Panc1 (cell line): Measurements from ENCODE around the gene ZIC4. TPM values are rescaled to one million over a fixed set of nuclear protein-coding genes. Genes with fewer than 3 reads are reported as not detected.

Source experiments
- ATAC-seq: fragments of 200-7000 bp; cut with Tn5 transposase; 2 replicates; pipeline ENCODE4 v1.9.1; 2020; ENCODE audit warnings: mild to moderate bottlenecking, moderate library complexity
- BruUV-seq: library from RNA; stranded (reverse); fragments of 400-500 nt; replicated peaks from 2 replicates; lab custom pipeline; 2021; lab: Mats Ljungman, UMichigan
- CTCF ChIA-PET: fragments of 300-600 bp; sonication (Branson Sonifier 250); formaldehyde crosslinking; loops from one replicate; lab custom pipeline; 2022; ENCODE audit warnings: antibody characterized with exemption; lab: Charles Lee
- POLR2A ChIA-PET: fragments of 300-600 bp; sonication (Branson Sonifier 250); formaldehyde crosslinking; loops from one replicate; lab custom pipeline; 2022; ENCODE audit warnings: antibody characterized with exemption; lab: Charles Lee
- DNase-seq: peaks from one replicate; pipeline ENCODE4 v3.0.0-alpha.2; 2010; ENCODE audit warnings: low read depth, low spot score
- H3K27ac ChIP-seq: 2 replicates; pipeline ENCODE4 v1.5.1; 2011; ENCODE audit warnings: mild to moderate bottlenecking, low read length, inconsistent platforms
- H3K27me3 ChIP-seq: fragments of 200-500 bp; sonication (Bioruptor generic); 2 replicates; pipeline ENCODE4 v1.6.0; 2014; ENCODE audit warnings: low read length, inconsistent platforms; ENCODE audit not compliant: control insufficient read depth, insufficient read depth
- H3K36me3 ChIP-seq: fragments of 200-500 bp; sonication (Bioruptor generic); 2 replicates; pipeline ENCODE4 v1.5.1; 2014; ENCODE audit warnings: inconsistent platforms, mild to moderate bottlenecking, low read length, moderate library complexity; ENCODE audit not compliant: control insufficient read depth, insufficient read depth
- H3K4me1 ChIP-seq: 2 replicates; pipeline ENCODE4 v1.5.1; 2011; ENCODE audit warnings: inconsistent platforms, mild to moderate bottlenecking, low read length, moderate library complexity; ENCODE audit not compliant: control insufficient read depth, insufficient read depth
- H3K4me3 ChIP-seq, 2 experiments: 2 replicates each; pipeline ENCODE4 v1.5.1; 2011 to 2012; ENCODE audit warnings: low read depth in 2 of 2, low read length in 2 of 2, mild to moderate bottlenecking in 2 of 2, inconsistent platforms in 1 of 2, moderate library complexity in 1 of 2
- H3K9me3 ChIP-seq: fragments of 200-500 bp; sonication (Bioruptor generic); 2 replicates; pipeline ENCODE4 v1.5.1; 2014; ENCODE audit warnings: low read depth, mild to moderate bottlenecking, inconsistent platforms, low read length, moderate library complexity; ENCODE audit not compliant: control insufficient read depth, insufficient read depth
- POLR2AphosphoS5 ChIP-seq: IDR thresholded peaks from 2 replicates; pipeline ENCODE4 v1.6.1; 2012; ENCODE audit warnings: mild to moderate bottlenecking, low read depth, low read length, moderate library complexity
- SIN3A ChIP-seq: IDR thresholded peaks from 2 replicates; pipeline ENCODE4 v1.6.1; 2012; ENCODE audit warnings: low read depth, mild to moderate bottlenecking, low read length, moderate library complexity, borderline replicate concordance; ENCODE audit not compliant: insufficient read depth
- TCF7L2 ChIP-seq: IDR thresholded peaks from 2 replicates; pipeline ENCODE4 v1.6.1; 2011; ENCODE audit warnings: mild to moderate bottlenecking, low read depth, low read length, inconsistent platforms
- in situ Hi-C: cut with HindIII; loops from 2 replicates; pipeline ENCODE4 v1.10.0; 2016; ENCODE audit warnings: low sequenced_read_pairs, low pct_unique_long_range_greater_than_20kb
- intact Hi-C: fragments of 100-400 bp; cut with micrococcal nuclease; formaldehyde crosslinking; loops from one replicate; pipeline ENCODE4 v1.10.0; 2022; ENCODE audit not compliant: unreplicated experiment
- total RNA-seq: library from RNA; stranded (reverse); gene quantifications from one replicate; pipeline ENCODE4 v1.2.1, GENCODE V29; 2021; ENCODE audit not compliant: unreplicated experiment
- TF ChIP-seq, protein P1 (sequence below): fragments of 450-650 bp; IDR thresholded peaks from 2 replicates; pipeline ENCODE4 v1.5.1; 2017; ENCODE audit warnings: mild to moderate bottlenecking
- TF ChIP-seq, protein P2 (sequence below), 2 experiments: IDR thresholded peaks; 2 replicates each; pipeline ENCODE4 v1.6.1; 2011 to 2012; ENCODE audit warnings: low read depth in 2 of 2, control low read depth in 1 of 2, low read length in 1 of 2, mild to moderate bottlenecking in 1 of 2, moderate library complexity in 1 of 2; ENCODE audit not compliant: insufficient read depth in 1 of 2

Gene ZIC4
- total RNA-seq, 1 experiment from 2014 or later = not detected

DNA sequence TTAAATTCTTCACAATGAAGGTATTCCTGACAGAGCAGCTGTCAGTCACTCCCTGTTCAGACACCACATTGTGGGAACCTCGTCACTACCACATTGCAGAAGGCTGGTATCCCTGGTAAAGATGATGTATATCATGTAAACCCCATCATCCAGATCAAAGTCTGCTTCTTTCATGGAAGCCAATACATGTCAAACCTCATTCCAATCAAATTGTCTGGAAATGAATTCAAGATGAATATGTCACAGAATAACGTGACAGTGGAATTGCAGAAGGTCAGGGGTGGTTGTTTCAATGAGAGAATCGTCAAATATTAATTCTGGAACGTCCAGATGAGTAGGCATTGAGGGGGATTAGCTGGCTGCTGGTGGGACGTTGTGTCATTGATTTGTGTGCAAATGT, 4.2 kb downstream of the ZIC4 start:
- ChIA-PET CTCF (no interaction called here), POLR2A (no interaction called here)
- no peak overlapping the region for H3K27ac ChIP-seq
- H3K27me3 ChIP-seq = no peaks in the 10 kb centered on the region; the same call in 1 of the 2 replicates
- no peak for DNase-seq
- TF ChIP-seq, protein P1, sequence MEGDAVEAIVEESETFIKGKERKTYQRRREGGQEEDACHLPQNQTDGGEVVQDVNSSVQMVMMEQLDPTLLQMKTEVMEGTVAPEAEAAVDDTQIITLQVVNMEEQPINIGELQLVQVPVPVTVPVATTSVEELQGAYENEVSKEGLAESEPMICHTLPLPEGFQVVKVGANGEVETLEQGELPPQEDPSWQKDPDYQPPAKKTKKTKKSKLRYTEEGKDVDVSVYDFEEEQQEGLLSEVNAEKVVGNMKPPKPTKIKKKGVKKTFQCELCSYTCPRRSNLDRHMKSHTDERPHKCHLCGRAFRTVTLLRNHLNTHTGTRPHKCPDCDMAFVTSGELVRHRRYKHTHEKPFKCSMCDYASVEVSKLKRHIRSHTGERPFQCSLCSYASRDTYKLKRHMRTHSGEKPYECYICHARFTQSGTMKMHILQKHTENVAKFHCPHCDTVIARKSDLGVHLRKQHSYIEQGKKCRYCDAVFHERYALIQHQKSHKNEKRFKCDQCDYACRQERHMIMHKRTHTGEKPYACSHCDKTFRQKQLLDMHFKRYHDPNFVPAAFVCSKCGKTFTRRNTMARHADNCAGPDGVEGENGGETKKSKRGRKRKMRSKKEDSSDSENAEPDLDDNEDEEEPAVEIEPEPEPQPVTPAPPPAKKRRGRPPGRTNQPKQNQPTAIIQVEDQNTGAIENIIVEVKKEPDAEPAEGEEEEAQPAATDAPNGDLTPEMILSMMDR = no peak
- no peak for TF ChIP-seq POLR2AphosphoS5
- no peak for TF ChIP-seq TCF7L2
- no peak for TF ChIP-seq SIN3A
- TF ChIP-seq, protein P2, sequence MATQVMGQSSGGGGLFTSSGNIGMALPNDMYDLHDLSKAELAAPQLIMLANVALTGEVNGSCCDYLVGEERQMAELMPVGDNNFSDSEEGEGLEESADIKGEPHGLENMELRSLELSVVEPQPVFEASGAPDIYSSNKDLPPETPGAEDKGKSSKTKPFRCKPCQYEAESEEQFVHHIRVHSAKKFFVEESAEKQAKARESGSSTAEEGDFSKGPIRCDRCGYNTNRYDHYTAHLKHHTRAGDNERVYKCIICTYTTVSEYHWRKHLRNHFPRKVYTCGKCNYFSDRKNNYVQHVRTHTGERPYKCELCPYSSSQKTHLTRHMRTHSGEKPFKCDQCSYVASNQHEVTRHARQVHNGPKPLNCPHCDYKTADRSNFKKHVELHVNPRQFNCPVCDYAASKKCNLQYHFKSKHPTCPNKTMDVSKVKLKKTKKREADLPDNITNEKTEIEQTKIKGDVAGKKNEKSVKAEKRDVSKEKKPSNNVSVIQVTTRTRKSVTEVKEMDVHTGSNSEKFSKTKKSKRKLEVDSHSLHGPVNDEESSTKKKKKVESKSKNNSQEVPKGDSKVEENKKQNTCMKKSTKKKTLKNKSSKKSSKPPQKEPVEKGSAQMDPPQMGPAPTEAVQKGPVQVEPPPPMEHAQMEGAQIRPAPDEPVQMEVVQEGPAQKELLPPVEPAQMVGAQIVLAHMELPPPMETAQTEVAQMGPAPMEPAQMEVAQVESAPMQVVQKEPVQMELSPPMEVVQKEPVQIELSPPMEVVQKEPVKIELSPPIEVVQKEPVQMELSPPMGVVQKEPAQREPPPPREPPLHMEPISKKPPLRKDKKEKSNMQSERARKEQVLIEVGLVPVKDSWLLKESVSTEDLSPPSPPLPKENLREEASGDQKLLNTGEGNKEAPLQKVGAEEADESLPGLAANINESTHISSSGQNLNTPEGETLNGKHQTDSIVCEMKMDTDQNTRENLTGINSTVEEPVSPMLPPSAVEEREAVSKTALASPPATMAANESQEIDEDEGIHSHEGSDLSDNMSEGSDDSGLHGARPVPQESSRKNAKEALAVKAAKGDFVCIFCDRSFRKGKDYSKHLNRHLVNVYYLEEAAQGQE (IDR thresholded peaks at IDR 0.05; ENCODE audit: insufficient read depth in 1 of 2, low read depth in 2 of 2, low read length in 1 of 2) = no peak
- no peak overlapping the region for H3K4me3 ChIP-seq
- H3K36me3 ChIP-seq = no peaks in the 10 kb centered on the region
- in situ Hi-C loops = no loop called here
- ATAC-seq = no peak
- intact Hi-C loops = no loop called here
- BruUV-seq = no TSS peak
- no peaks in the 10 kb centered on the region for H3K9me3 ChIP-seq
- no peaks in the 10 kb centered on the region for H3K4me1 ChIP-seq

DNA sequence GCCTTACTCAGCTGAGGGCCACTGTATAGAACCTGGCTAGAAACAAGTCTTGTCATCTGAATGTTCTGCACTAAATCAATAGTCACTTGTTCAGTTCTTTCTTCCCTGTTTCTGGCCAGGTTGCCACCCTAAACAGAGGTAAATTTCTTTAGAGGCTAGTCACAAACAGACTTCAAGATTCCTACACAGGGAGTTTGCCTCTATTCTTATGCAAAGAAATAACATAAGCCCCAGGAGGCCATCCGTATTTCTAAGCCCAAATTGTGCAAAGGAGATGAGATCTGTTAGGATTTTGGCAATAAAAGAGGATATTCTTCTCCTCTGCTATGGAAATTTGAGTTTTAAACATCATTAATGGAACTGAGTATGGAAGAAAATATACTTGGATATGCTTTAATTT, 4.9 kb downstream of the ZIC4 start:
- no peak for ATAC-seq
- no peaks in the 10 kb centered on the region for H3K27me3 ChIP-seq
- TF ChIP-seq POLR2AphosphoS5 (no peak), TCF7L2 (no peak), SIN3A (no peak)
- TF ChIP-seq, protein P1 = no peak
- TF ChIP-seq, protein P2 (IDR thresholded peaks at IDR 0.05; ENCODE audit: insufficient read depth in 1 of 2, low read depth in 2 of 2, low read length in 1 of 2) = no peak

More for the DNA sequence above, 4.9 kb downstream of the ZIC4 start:
- DNase-seq = no peak
- H3K4me1 ChIP-seq = no peaks in the 10 kb centered on the region
- H3K4me3 ChIP-seq = no peak overlapping the region
- ChIA-PET POLR2A (no interaction called here), CTCF (no interaction called here)
- H3K9me3 ChIP-seq = no peaks in the 10 kb centered on the region
- H3K36me3 ChIP-seq = no peaks in the 10 kb centered on the region
- intact Hi-C loops (no loop called here), in situ Hi-C loops (no loop called here)
- H3K27ac ChIP-seq = no peak overlapping the region
- BruUV-seq = no TSS peak
